HG03439 (cell line): ENCODE results near the gene ABHD15.

ENCODE experiments used
- ATAC-seq: cut with Tn5 transposase; IDR thresholded peaks from one replicate; pipeline ENCODE4 v1.9.1; 2021; ENCODE audit warnings: mild to moderate bottlenecking, moderate library complexity; ENCODE audit not compliant: unreplicated experiment

The ABHD15 gene

GRCh38 chr17:29594519-29595090 is 27.8 kb upstream of the ABHD15 start:
- no peak for ATAC-seq

GRCh38 chr17:29593591-29594518 is 27.0 kb upstream of the ABHD15 start:
- no peak for ATAC-seq

GRCh38 chr17:29592850-29593551 is 26.2 kb upstream of the ABHD15 start, which contains the start of gene ANKRD13B:
ANKRD13B (plus strand) TSS chr17:29593132; CDS start chr17:29593622, 490 bp downstream.
- ATAC-seq = no peak

- no peak for ATAC-seq
Measured at GRCh38 chr17:29591737-29592608, 25.1 kb upstream of the ABHD15 start.

- ATAC-seq = no peak
Measured at GRCh38 chr17:29591146-29591736, 24.4 kb upstream of the ABHD15 start.

GRCh38 chr17:29590411-29591145 is 23.7 kb upstream of the ABHD15 start:
- ATAC-seq = no peak

- peak; percentile 44 for ATAC-seq
Measured at GRCh38 chr17:29589524-29590410, 22.9 kb upstream of the ABHD15 start, which contains the start of gene GIT1. GIT1 (minus strand) TSS chr17:29589648; CDS start chr17:29589378, 270 bp downstream.

- peak; percentile 12 for ATAC-seq
Measured at GRCh38 chr17:29588562-29589411, 21.9 kb upstream of the ABHD15 start.

GRCh38 chr17:29588017-29588561 is 21.3 kb upstream of the ABHD15 start:
- no peak for ATAC-seq

GRCh38 chr17:29587591-29587990 is 20.8 kb upstream of the ABHD15 start:
- no peak for ATAC-seq

GRCh38 chr17:29586676-29587469 is 20.0 kb upstream of the ABHD15 start:
- no peak for ATAC-seq

- ATAC-seq = no peak
Measured at GRCh38 chr17:29585080-29585751, 18.4 kb upstream of the ABHD15 start.

- ATAC-seq = no peak
Measured at GRCh38 chr17:29584452-29585079, 17.7 kb upstream of the ABHD15 start.

GRCh38 chr17:29583324-29584248 is 16.7 kb upstream of the ABHD15 start:
- ATAC-seq = no peak
